Activated CD8-positive, alpha-beta memory T cell treated with anti-CD3 and anti-CD28 coated beads, Interleukin-2, amount 50 U/mL, for 24 hours (primary cell): ENCODE results near the gene L3MBTL3.

ENCODE experiments used
- DNase-seq: peaks from one replicate; pipeline ENCODE4 v3.0.0-alpha.2; 2020; ENCODE audit errors: extremely low read depth

The L3MBTL3 gene

DNA sequence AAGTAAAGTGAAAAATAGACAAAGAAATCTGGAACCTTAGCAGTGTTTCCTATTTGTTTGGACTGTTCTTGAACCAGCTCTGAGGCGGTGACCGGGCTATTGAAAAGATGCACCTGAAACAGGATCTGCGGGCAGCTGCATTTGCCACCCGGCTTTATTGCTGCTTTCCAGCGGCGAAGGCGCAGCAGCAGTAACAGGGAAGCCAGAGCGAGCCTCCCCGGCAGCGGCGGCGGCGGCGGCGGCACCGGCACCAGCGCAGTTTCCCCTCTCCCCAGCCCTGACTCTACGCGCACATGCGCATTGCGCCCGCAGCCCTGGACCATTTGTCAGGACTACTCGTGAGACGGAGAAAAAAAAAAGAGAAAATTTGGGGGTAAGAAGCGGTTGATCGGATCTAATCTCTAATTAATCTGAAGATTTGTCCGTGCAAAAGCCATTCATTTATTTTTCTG is at the start of gene L3MBTL3:
Gene L3MBTL3 (plus strand): TSS at position 290 of the 452 bp plus-strand sequence. CDS start 24,119 bp downstream, outside the sequence.
- DNase-seq, result peak; percentile 66

GRCh38 chr6:129969064-129969463 is 49.3 kb upstream of the L3MBTL3 start:
- DNase-seq, result no peak

- DNase-seq, result no peak
Observed at GRCh38 chr6:129976110-129976509, 42.3 kb upstream of the L3MBTL3 start.

- DNase-seq, result no peak
Observed at GRCh38 chr6:129978148-129978916, 40.0 kb upstream of the L3MBTL3 start.

DNA sequence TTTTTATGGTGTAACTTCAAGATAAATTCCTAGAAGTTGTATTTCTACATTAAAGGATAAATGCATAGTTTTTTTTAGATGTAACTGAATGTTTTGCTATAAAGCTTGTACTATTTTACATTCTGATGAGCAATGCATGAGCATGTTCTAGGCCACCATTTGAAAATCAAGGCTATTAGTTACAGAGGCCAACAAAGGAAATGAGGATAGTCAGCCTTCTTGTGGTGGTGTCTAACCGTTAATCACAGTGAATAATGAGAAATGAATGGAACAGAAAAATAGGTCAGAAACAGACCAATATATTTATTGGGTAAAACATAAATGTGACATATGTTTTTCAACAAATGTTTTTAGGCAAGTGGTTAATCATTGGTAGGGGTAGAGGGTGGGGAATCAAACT is 37.6 kb upstream of the L3MBTL3 start:
- no peak for DNase-seq

GRCh38 chr6:129981598-129981997 is 36.8 kb upstream of the L3MBTL3 start:
- DNase-seq, result no peak

DNA sequence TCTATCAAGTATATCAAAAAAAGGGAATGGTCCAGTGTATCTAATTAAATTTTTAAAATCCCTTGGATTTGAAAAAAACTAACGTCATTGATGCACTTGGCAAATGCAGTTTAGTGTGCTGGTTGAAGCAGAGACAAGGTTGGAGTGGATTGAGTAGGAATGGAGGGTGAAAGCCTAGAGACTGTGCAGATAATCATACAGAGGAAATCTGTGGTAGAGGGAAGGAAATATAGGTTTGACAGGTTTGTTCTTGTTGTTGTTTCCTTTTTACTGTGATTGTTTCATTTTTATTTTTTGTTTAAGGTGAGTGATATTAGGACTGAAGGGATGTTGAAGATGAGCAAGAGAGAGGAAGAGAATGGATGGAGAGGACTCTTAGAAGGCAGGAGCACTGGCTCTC is 29.0 kb upstream of the L3MBTL3 start:
- no peak for DNase-seq

DNA sequence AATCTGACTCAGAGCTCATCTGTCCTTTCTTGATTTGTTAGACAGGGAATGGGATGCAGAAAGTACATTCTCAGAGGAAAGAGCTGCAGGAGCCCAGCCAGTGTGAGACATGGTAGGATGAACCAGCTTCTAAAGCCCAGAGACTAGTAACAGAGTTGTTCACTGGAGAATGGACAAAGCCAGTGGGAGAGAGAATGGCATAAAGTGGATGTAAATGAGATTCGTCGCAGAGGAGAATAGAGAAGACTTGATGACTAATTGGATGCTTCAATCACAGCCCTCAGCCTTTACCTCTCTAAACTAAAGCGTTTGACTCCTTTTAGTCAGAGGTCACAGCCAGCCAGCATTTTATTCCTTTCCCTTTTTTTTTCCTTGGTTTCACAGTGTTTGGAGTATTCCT is 25.5 kb upstream of the L3MBTL3 start:
- DNase-seq, result no peak

GRCh38 chr6:129994410-129994809 is 24.0 kb upstream of the L3MBTL3 start:
- no peak for DNase-seq

DNA sequence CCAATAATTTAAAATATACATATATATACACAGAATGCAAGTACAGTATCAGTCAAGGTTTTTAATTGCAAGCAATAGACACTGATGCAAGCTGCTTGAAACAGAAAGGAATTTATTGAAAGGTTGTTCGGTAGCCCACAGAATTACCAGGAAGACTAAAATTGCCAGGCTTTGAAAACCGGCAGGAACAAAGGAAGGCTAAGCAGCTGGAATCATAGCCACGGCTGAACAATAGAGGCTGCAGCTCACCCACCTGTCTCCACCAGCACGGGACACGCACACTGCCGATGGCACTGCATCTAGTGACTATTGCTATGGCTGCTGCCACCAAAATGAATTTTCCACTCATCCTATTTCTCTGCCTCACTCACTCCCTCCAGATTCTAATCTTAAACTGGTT is 22.0 kb upstream of the L3MBTL3 start:
- no peak for DNase-seq

DNA sequence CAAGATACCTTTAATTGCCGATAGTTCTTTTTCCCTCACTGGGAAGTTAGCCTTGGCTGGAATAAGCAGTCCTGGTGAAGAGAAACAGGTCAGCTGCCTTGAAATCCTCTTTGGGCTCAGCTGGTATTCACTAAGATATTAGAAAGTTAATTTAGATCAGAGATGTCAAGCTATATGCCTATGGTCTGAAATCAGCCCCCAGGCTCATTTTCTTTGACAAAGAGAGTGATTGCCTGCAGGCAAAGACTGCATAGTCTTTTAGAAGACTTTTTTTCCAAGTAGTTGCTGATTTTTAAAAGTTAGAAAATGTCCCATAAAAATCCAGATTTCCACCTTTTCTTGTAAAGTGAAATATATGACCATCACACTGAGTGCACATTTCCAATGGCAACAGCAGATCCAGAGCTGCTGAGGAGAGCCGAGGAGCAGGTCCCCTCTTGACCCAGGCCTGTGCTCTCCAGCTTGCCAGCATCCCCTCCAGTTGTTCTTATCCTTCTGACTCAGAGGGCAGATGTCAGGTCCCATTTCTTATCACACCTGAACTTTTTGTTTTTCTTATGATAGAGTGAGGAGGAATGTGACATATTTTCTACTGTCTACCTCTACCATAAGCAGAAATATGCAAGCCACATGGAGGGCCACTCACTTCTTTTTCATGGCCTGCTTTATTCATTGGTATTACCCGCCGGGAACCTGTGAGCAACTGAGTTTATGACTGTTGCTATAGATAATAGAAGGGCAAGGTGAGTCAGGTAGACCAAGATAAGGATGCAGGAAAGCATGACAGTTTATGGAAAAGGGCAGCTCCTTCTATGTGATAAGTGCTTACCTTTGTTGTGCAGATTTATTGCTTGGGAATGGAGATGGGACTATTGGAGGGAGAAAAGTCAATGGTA is 17.6 kb upstream of the L3MBTL3 start:
- DNase-seq, result no peak

GRCh38 chr6:130008236-130008873 is 10.0 kb upstream of the L3MBTL3 start:
- DNase-seq, result no peak

DNA sequence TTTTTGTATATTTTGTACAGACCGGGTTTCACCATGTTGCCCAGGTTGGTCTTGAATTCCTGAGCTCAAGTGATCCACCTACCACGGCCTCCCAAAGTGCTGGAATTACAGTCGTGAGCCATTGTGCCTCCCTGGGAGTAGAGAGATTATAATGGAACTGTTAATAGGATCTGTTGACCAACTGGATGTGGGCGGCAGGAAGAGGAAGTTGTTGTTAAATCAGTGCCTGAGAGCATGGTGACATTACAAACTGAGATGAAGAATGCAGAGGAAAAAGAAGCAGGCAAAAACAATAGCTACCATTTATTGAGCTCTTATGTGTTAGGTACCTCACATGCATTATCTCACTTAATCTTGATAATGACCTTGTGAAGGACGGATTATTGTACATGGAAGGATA is 9.2 kb upstream of the L3MBTL3 start:
- DNase-seq, result no peak

GRCh38 chr6:130010387-130010786 is 8.0 kb upstream of the L3MBTL3 start:
- no peak for DNase-seq

- DNase-seq, result no peak
Observed at GRCh38 chr6:130012728-130013127, 5.7 kb upstream of the L3MBTL3 start.

DNA sequence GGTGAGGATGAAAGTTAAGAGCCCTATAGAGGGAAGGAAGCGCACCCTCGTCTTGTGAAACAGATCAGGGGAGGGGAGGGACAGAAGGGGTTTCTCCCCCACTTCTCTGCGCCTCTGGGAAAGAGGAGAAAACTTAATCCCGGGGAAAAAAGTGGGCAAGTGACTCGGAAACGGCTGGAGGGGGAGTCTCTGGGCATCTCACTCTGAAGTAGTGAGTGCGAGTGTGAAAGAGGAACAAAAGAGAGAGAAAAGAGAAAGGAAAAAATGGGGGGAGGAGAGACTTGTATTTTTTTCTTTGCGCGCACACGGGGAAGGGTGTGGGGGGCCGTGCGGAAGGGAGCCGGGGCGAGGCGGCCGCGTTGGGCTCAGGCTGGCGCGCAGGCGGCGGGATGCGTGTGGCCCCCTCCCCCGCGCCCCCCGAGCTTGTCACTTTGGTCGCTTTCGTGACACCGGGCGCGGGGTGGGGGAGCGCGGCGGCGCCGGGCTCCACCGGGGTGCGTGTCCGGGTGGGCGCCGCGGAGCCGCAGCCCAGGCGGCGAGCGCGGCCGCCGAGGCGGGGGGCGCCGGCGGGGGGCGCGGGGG is 454 bp downstream of the L3MBTL3 start:
- no peak for DNase-seq

DNA sequence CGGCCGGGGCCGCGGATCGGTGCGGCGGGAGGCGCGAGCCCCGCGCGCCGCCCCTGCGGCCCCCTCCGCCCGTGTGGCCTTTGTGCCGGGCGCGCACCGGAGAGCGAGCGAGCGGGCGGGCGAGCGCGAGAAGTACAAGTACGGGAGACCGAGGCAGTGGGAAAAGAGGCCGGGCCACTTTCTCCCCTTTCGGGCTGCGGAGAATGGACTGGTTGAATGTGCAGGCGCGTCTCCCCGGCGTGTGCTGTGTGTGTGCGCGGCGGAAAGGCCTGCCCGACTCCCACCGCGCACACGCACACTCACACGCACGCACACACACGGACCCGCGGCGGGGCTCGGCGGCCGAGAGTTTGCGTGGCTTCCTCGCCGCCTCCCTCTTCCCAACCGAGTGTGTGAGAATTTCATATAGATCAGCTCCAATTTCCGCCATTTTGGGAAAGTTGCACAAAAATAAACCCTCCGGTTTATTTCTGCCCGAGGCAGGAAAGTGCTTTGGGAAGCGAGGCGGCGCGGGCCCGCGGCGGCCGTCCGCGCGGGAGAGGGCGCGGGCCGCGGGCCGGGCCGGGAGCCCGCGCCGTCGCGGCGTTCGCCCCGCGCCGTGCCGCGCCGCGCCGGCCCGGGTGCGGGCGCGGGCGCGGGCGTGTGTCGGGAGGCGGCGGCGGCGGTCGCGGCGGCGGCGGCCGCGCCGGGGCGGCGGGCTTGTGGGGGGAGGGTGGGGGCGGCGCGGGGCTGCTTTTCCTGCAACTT is 1.1 kb downstream of the L3MBTL3 start:
- DNase-seq, result no peak

DNA sequence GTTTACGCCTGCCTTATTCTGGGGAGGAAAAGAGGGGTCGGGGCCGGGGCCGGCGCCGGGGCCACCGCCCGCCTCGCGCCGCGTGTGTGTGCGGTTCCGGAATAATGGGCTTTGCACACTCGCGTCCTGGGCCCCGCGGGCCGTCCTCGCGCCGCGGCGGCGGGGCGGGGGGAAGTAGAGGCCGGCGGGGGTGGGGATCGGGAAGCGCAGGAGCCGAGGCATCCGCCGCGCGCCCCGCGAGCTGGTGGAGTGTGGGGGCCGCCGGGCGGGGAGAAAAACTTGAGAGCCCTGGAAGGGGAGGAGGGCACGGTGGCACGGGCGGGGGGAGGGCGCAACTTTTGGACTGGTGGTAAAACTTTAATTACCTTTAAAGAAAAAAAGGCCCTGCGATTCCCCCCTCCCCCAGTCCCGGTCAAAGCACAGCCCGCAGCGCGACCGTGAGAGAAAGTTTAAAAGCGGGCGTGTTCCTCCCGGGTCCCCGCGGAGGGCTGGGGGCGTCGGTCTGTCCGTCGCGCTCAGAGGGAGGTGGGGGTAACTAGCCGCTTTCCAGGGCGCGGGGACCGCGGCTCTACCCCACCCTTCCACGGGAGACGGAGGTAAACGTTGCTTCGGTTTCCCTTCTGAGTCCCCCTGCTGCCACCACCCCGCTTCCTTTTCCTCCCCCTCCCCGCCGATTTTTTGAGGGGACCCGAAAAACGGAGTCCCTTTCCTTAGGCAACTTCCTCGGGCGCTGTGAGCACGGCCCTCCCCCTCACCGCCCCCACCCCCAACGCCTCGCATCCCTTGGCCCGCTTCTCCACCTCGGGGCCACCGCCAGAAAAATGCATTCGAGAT is 1.9 kb downstream of the L3MBTL3 start:
- DNase-seq, result no peak

DNA sequence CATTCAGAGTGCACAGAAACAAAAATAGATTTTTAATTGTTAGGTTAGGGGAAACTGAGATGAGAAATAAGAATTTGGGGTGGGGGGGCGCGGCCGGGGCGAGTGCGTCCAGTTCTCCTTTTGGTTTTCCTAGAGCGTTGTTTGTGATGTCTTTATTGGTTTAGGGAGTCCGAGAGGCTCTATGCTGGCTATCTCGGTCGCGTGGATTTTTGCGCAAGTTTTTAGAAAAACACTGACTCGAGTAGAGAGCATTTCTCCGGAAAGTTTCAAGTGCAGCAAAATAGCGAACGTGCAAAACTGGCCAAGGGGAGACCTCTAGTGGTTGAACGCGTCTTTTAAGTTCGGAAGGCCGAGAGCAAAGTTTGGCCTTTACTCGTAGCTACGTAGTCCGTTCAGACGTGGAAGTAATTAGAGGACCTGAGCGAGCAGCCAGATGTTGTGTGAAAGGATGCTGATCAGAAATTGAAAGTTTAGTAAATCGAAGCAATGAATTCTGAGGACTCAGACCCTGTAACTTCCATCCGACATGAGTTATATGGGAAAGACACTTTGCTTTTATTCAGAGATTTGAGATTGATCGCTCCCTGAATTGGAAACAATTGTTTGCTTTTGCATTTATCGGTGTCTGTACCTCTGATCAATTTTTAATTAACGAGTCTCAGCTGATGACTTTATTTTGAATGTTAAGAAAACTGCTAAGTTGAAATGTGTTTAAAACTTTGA is 2.7 kb downstream of the L3MBTL3 start:
- DNase-seq, result peak; percentile 53

DNA sequence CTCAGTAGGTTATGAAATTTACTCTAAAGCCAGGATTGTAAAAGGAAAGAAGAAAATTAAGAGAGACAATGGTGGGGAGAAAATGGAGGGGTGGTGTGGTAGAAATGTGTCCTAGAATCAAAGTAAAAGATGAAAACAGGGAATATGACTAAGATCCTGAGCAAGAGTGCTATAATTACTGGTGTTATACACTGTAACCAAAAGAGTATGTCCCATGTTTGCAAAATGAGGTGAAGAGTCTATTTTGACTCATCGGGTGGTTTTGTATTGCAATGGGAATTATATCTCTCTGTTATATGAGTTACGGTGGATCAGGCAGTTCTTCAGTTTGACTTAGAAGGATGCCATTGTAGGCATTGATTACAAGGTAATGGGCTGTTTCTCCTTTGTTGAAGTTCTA is 8.5 kb downstream of the L3MBTL3 start:
- no peak for DNase-seq
